HEK293 (cell line): ENCODE data around the gene LRCH1.

Source experiments
- SCRT1 ChIP-seq: fragments of 450-650 bp; formaldehyde crosslinking; IDR thresholded peaks from 2 replicates; pipeline ENCODE4 v1.5.1; 2016; ENCODE audit warnings: missing biosample characterization, missing genetic modification characterization, borderline replicate concordance
- ZNF362 ChIP-seq: fragments of 450-650 bp; formaldehyde crosslinking; IDR thresholded peaks from 2 replicates; pipeline ENCODE4 v1.5.1; 2016; ENCODE audit warnings: missing biosample characterization, missing genetic modification characterization
- ZNF580 ChIP-seq: fragments of 450-650 bp; formaldehyde crosslinking; IDR thresholded peaks from 2 replicates; pipeline ENCODE4 v1.5.1; 2016; ENCODE audit warnings: missing biosample characterization, missing genetic modification characterization
- TF ChIP-seq, protein P1 (sequence below): fragments of 450-650 bp; formaldehyde crosslinking; IDR thresholded peaks from 2 replicates; pipeline ENCODE4 v1.5.1; 2016; ENCODE audit warnings: missing biosample characterization, missing genetic modification characterization

DNA sequence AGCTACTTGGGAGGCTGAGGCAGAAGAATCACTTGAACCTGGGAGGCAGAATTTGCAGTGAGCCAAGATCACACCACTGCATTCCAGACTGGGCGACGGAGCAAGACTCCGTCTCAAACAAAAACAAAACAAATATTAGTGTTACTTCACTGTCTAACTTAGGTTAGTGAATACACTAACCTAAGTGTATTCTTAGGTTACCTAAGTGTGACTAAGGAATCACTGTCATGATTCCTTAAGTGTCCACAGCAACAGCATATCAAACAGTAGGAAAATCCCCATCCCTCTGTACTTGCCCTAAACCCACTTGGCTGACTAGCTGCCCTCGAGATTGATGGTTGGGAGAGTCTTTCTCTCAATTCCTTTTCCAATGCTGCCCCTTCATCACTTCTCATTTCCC lies 11.8 kb upstream of the LRCH1 start:
- TF ChIP-seq ZNF362 (tag by site-specific recombination) (no peak), SCRT1 (tag by site-specific recombination) (no peak), ZNF580 (tag by site-specific recombination) (no peak)
- TF ChIP-seq, protein P1, sequence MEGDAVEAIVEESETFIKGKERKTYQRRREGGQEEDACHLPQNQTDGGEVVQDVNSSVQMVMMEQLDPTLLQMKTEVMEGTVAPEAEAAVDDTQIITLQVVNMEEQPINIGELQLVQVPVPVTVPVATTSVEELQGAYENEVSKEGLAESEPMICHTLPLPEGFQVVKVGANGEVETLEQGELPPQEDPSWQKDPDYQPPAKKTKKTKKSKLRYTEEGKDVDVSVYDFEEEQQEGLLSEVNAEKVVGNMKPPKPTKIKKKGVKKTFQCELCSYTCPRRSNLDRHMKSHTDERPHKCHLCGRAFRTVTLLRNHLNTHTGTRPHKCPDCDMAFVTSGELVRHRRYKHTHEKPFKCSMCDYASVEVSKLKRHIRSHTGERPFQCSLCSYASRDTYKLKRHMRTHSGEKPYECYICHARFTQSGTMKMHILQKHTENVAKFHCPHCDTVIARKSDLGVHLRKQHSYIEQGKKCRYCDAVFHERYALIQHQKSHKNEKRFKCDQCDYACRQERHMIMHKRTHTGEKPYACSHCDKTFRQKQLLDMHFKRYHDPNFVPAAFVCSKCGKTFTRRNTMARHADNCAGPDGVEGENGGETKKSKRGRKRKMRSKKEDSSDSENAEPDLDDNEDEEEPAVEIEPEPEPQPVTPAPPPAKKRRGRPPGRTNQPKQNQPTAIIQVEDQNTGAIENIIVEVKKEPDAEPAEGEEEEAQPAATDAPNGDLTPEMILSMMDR (tag by site-specific recombination), result no peak
